Osteoblast (primary cell): ENCODE measurements around the gene AHNAK. TPM values are rescaled to one million over a fixed set of nuclear protein-coding genes. Genes with fewer than 3 reads are reported as not detected.

ENCODE experiments used
- DNase-seq: peaks from one replicate; pipeline ENCODE4 v3.0.0; 2011; ENCODE audit warnings: low spot score, mixed read lengths; ENCODE audit not compliant: insufficient read length; ENCODE audit errors: missing footprints
- H2AFZ ChIP-seq: 2 replicates; pipeline ENCODE4 v1.6.0; 2011; ENCODE audit warnings: mild to moderate bottlenecking, low read length
- H3K27ac ChIP-seq: 2 replicates; pipeline ENCODE4 v1.5.1; 2011; ENCODE audit warnings: mild to moderate bottlenecking, low read depth, low read length, moderate library complexity
- H3K27me3 ChIP-seq: 2 replicates; pipeline ENCODE4 v1.6.0; 2012; ENCODE audit warnings: mild to moderate bottlenecking, control low read depth, inconsistent platforms, low read length, moderate library complexity; ENCODE audit not compliant: insufficient read depth
- H3K36me3 ChIP-seq: 2 replicates; pipeline ENCODE4 v1.5.1; 2011; ENCODE audit warnings: mild to moderate bottlenecking, low read length, control low read depth, moderate library complexity; ENCODE audit not compliant: insufficient read depth
- H3K4me1 ChIP-seq: 2 replicates; pipeline ENCODE4 v1.5.1; 2011; ENCODE audit warnings: mild to moderate bottlenecking, low read length, control low read depth, moderate library complexity; ENCODE audit not compliant: insufficient read depth
- H3K4me2 ChIP-seq: 2 replicates; pipeline ENCODE4 v1.6.0; 2011; ENCODE audit warnings: mild to moderate bottlenecking, low read length; ENCODE audit not compliant: insufficient read depth
- H3K4me3 ChIP-seq: fragments of 200-600 bp; sonication (generic); 3 replicates; pipeline ENCODE4 v1.5.1; 2012; ENCODE audit warnings: mild to moderate bottlenecking, low read length, inconsistent platforms; ENCODE audit not compliant: insufficient read depth
- H3K79me2 ChIP-seq: 2 replicates; pipeline ENCODE4 v1.6.0; 2012; ENCODE audit warnings: mild to moderate bottlenecking, low read length, control low read depth, inconsistent platforms; ENCODE audit not compliant: insufficient read depth
- H3K9me3 ChIP-seq: 2 replicates; pipeline ENCODE4 v1.5.1; 2011; ENCODE audit warnings: low read depth, low read length, control low read depth
- H4K20me1 ChIP-seq: 2 replicates; pipeline ENCODE4 v1.6.0; 2012; ENCODE audit warnings: mild to moderate bottlenecking, low read length, control low read depth; ENCODE audit not compliant: insufficient read depth
- CTCF ChIP-seq: IDR thresholded peaks from 2 replicates; pipeline ENCODE4 v1.5.1; 2011; ENCODE audit warnings: mild to moderate bottlenecking, low read depth, low read length, moderate library complexity; ENCODE audit errors: extremely low read depth
- total RNA-seq: library from RNA; depleted of rRNA; stranded (reverse); fragments of >200 nt; gene quantifications from 2 replicates; pipeline ENCODE4 v1.2.3, GENCODE V29; 2012

Gene AHNAK
- total RNA-seq, 1 donor: 720 TPM

- no peak overlapping the region for H3K27ac ChIP-seq
- H4K20me1 ChIP-seq: no peaks in the 10 kb centered on the region
- no peak overlapping the region for H2AFZ ChIP-seq
- no peak overlapping the region for H3K4me3 ChIP-seq
- H3K79me2 ChIP-seq: no peaks in the 10 kb centered on the region
- peaks cover 26% of the 10 kb centered on the region for H3K4me1 ChIP-seq
- no peak overlapping the region for H3K4me2 ChIP-seq
- H3K36me3 ChIP-seq: no peaks in the 10 kb centered on the region
- H3K9me3 ChIP-seq: no peaks in the 10 kb centered on the region
- DNase-seq: no peak
- no peak for TF ChIP-seq CTCF
- no peaks in the 10 kb centered on the region for H3K27me3 ChIP-seq
Measured at GRCh38 chr11:62457478-62457877, 89.1 kb downstream of the AHNAK start.

- H3K9me3 ChIP-seq: no peaks in the 10 kb centered on the region
- peak; percentile 25 for DNase-seq
- H3K79me2 ChIP-seq: no peaks in the 10 kb centered on the region
- H2AFZ ChIP-seq: no peak overlapping the region
- H3K27me3 ChIP-seq: no peaks in the 10 kb centered on the region
- no peak for TF ChIP-seq CTCF
- H3K4me3 ChIP-seq: no peak overlapping the region
- no peaks in the 10 kb centered on the region for H3K36me3 ChIP-seq
- no peaks in the 10 kb centered on the region for H4K20me1 ChIP-seq
- H3K27ac ChIP-seq: no peak overlapping the region
- H3K4me2 ChIP-seq: no peak overlapping the region
- H3K4me1 ChIP-seq: peaks cover 18% of the 10 kb centered on the region
Measured at GRCh38 chr11:62456630-62457029, 90.0 kb downstream of the AHNAK start.

GRCh38 chr11:62452839-62453468 lies 93.7 kb downstream of the AHNAK start:
- Histone ChIP-seq H3K4me2 (no peak overlapping the region), H3K79me2 (no peaks in the 10 kb centered on the region), H3K9me3 (no peaks in the 10 kb centered on the region), H2AFZ (no peak overlapping the region), H3K4me1 (no peaks in the 10 kb centered on the region), H3K36me3 (no peaks in the 10 kb centered on the region), H3K27ac (no peak overlapping the region), H3K4me3 (no peak overlapping the region), H3K27me3 (no peaks in the 10 kb centered on the region), H4K20me1 (no peaks in the 10 kb centered on the region)
- DNase-seq: no peak
- no peak for TF ChIP-seq CTCF

- Histone ChIP-seq H3K4me3 (no peak overlapping the region), H3K79me2 (no peaks in the 10 kb centered on the region), H3K9me3 (no peaks in the 10 kb centered on the region), H3K27me3 (no peaks in the 10 kb centered on the region), H3K4me1 (no peaks in the 10 kb centered on the region), H3K36me3 (no peaks in the 10 kb centered on the region), H4K20me1 (no peaks in the 10 kb centered on the region), H3K4me2 (no peak overlapping the region), H3K27ac (no peak overlapping the region), H2AFZ (no peak overlapping the region)
- no peak for DNase-seq
- no peak for TF ChIP-seq CTCF
Measured at GRCh38 chr11:62452261-62452660, 94.3 kb downstream of the AHNAK start.
